Neural cell (in vitro differentiated cells): ENCODE measurements around the gene MFRP.

Experiments
- CTCF ChIP-seq: fragments of 450-650 bp; IDR thresholded peaks from 2 replicates; pipeline ENCODE4 v1.5.1; 2014; ENCODE audit warnings: antibody characterized with exemption, mild to moderate bottlenecking, moderate library complexity; ENCODE audit not compliant: poor library complexity, severe bottlenecking
- EZH2 ChIP-seq: fragments of 200-600, 300-800 bp; shearing (Covaris generic), sonication (generic); IDR thresholded peaks from 2 replicates; pipeline ENCODE4 v1.6.1; 2014; ENCODE audit warnings: antibody characterized with exemption, low read length, borderline replicate concordance, mild to moderate bottlenecking; ENCODE audit not compliant: insufficient read depth, poor library complexity, severe bottlenecking
- MXI1 ChIP-seq: fragments of 450-650 bp; conservative IDR thresholded peaks from 2 replicates; pipeline ENCODE4 v1.6.1; 2014; ENCODE audit warnings: antibody characterized with exemption, mild to moderate bottlenecking; ENCODE audit not compliant: poor library complexity, severe bottlenecking
- POLR2AphosphoS5 ChIP-seq: IDR thresholded peaks from 2 replicates; pipeline ENCODE4 v1.6.1; 2012
- RAD21 ChIP-seq: fragments of 450-650 bp; conservative IDR thresholded peaks from 2 replicates; pipeline ENCODE4 v1.6.1; 2014; ENCODE audit warnings: antibody characterized with exemption, mild to moderate bottlenecking, moderate library complexity
- REST ChIP-seq: IDR thresholded peaks from 2 replicates; pipeline ENCODE4 v1.6.1; 2012; ENCODE audit warnings: borderline replicate concordance
- SMC3 ChIP-seq: fragments of 450-650 bp; conservative IDR thresholded peaks from 2 replicates; pipeline ENCODE4 v1.6.1; 2014; ENCODE audit warnings: antibody characterized with exemption, mild to moderate bottlenecking, moderate library complexity; ENCODE audit not compliant: poor library complexity
- TAF1 ChIP-seq: IDR thresholded peaks from 2 replicates; pipeline ENCODE4 v1.6.1; 2012; ENCODE audit warnings: low read depth

GRCh38 chr11:119368121-119369034 is 21.9 kb upstream of the MFRP start:
- TF ChIP-seq CTCF (no peak), TAF1 (no peak), RAD21 (no peak), POLR2AphosphoS5 (no peak), MXI1 (no peak), REST (no peak), SMC3 (no peak), EZH2 (no peak)
